AG04450 (cell line): ENCODE data around the gene PHF5A. TPM values are rescaled to one million over a fixed set of nuclear protein-coding genes. Genes with fewer than 3 reads are reported as not detected.
"Not testable (repeated sequence)": the region's sequence is repeated elsewhere in the genome, so short reads cannot be mapped to it uniquely, and the experiment has no call there.

Experiments
- CTCF ChIA-PET: fragments of 300-600, 350-600 bp; formaldehyde crosslinking; extraction: SDS; loops from one replicate; lab custom pipeline; 2022; ENCODE audit warnings: antibody characterized with exemption, inconsistent platforms; lab: Charles Lee
- POLR2A ChIA-PET: fragments of 350-600 bp; formaldehyde crosslinking; extraction: SDS; loops from one replicate; lab custom pipeline; 2021; ENCODE audit warnings: antibody characterized with exemption, inconsistent platforms; lab: Yijun Ruan, JAX
- DNase-seq: peaks from one replicate; pipeline ENCODE4 v3.0.0-alpha.2; 2011; ENCODE audit warnings: low read depth, low spot score
- H3K27ac ChIP-seq: one replicate; pipeline ENCODE4 v1.5.1; 2012; ENCODE audit warnings: low read depth, low read length, control low read depth
- H3K27me3 ChIP-seq: one replicate; pipeline ENCODE4 v1.6.0; 2012; ENCODE audit warnings: low read length; ENCODE audit not compliant: control insufficient read depth, insufficient read depth
- H3K4me3 ChIP-seq: 2 replicates; pipeline ENCODE4 v1.5.1; 2011; ENCODE audit warnings: mild to moderate bottlenecking, low read depth, low read length, control low read depth
- H3K9me3 ChIP-seq: 2 replicates; pipeline ENCODE4 v1.5.1; 2012; ENCODE audit warnings: low read length; ENCODE audit not compliant: control insufficient read depth, insufficient read depth
- polyA plus RNA-seq: library from polyadenylated mRNA; depleted of rRNA; stranded (reverse); fragments of >200 nt; gene quantifications from 2 replicates; pipeline ENCODE4 v1.2.3, GENCODE V29; 2011
- TF ChIP-seq, protein P1 (sequence below): IDR thresholded peaks from 2 replicates; pipeline ENCODE4 v1.5.1; 2011; ENCODE audit warnings: low read depth, low read length, control low read depth, inconsistent platforms

The PHF5A gene
- polyA plus RNA-seq, 1 experiment, result 53.8 TPM

DNA sequence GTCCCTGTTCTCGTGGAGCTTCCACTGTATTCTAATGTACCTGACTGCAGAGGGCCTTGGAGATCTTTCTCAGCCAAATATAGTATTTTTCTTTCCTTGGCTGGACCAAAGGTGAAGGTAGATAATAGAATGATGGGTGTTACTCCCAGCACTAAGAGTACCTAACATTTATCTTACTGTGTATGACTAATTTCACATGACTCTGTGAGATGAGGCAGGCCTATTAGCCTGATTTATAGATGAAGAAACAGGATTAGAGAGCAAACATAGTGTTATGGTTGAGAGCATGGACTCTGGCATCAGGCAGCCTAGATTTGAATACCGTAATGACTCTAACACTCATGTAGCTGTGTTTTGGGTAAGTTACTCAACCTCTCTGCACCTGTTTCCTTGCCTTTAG is 3.1 kb upstream of the PHF5A start:
- DNase-seq, result no peak
- H3K9me3 ChIP-seq, result no peaks in the 10 kb centered on the region; the same call in 1 of the 2 replicates
- ChIA-PET CTCF (no interaction called here), POLR2A (interaction anchor here (0.9 kb wide), 1 partner anchor 10 kb away, joined by 3 read pairs; no protein-coding TSS in a partner anchor)
- no peak overlapping the region for H3K27ac ChIP-seq
- no peak overlapping the region for H3K4me3 ChIP-seq
- H3K27me3 ChIP-seq, result no peaks in the 10 kb centered on the region
- TF ChIP-seq, protein P1, sequence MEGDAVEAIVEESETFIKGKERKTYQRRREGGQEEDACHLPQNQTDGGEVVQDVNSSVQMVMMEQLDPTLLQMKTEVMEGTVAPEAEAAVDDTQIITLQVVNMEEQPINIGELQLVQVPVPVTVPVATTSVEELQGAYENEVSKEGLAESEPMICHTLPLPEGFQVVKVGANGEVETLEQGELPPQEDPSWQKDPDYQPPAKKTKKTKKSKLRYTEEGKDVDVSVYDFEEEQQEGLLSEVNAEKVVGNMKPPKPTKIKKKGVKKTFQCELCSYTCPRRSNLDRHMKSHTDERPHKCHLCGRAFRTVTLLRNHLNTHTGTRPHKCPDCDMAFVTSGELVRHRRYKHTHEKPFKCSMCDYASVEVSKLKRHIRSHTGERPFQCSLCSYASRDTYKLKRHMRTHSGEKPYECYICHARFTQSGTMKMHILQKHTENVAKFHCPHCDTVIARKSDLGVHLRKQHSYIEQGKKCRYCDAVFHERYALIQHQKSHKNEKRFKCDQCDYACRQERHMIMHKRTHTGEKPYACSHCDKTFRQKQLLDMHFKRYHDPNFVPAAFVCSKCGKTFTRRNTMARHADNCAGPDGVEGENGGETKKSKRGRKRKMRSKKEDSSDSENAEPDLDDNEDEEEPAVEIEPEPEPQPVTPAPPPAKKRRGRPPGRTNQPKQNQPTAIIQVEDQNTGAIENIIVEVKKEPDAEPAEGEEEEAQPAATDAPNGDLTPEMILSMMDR, result no peak

DNA sequence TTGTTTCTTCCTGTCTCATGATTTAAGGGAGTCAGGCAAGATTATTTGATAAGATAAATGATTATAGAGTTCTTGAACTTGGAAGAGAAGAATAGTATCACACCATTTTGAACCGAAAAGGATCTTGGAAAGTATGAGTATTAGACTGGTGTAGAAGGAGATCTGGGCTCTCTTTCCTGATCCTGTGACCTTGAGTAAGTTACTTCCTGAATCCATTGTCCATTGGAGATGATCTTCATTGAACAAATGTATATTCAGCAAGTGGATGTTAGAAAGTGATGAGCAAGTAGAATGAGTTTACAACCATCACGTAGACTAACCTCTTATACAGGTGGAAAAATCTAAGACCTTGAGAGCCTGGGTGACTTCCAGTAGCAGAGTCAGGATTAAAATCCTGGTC is 2.4 kb upstream of the PHF5A start:
- H3K9me3 ChIP-seq, result no peaks in the 10 kb centered on the region; the same call in 1 of the 2 replicates
- ChIA-PET POLR2A (no interaction called here), CTCF (interaction anchor here (0.6 kb wide), 1 partner anchor 185 kb away, joined by 4 read pairs; the partner anchor contains the start of gene RANGAP1)
- TF ChIP-seq, protein P1, result no peak
- no peak for DNase-seq
- H3K27ac ChIP-seq, result no peak overlapping the region
- no peak overlapping the region for H3K4me3 ChIP-seq
- H3K27me3 ChIP-seq, result no peaks in the 10 kb centered on the region

DNA sequence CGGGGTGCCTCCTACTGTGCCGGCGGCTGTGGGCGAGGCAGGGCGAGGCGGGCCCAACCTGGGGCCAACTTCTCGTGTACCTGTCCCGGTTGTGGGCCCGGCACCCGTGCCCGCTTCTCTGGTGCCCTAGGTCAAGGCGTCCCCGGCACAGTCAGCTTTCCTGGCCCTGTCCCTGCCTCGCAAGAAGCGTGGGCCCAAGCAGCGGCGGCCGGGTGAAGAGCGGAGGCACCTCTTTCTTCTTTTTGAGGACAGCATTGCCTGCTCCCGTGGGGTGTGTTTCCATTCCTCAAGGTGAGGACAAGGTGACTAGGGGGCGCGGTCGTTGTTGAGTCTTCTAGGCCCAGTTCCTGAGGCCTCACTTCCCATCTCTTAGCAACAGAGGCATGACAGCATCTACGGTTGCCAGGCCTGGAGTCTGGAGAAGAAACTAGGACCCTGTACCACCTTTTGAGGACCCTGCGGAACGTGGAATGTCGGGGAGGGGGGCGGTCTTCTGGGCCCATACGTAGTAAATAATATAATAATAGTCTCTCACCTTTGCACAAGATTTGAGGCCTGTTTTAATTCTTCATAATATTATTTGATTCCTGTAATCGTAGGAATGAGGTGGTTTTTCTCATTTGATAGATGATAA is 843 bp upstream of the PHF5A start:
- TF ChIP-seq, protein P1, result no peak
- ChIA-PET CTCF (interaction anchor here (0.6 to 3.0 kb wide), 3 partner anchors 27 to 67 kb away, joined by 3 to 15 read pairs (median 3); no protein-coding TSS in a partner anchor), POLR2A (interaction anchor here (0.5 to 2.6 kb wide), 11 partner anchors 10 to 183 kb away, joined by 3 to 24 read pairs (median 7); partner anchors contain the start of genes DESI1, PMM1, RANGAP1 and TEF)
- Histone ChIP-seq H3K27me3 (no peaks in the 10 kb centered on the region), H3K4me3 (peak overlapping the region; percentile 98), H3K9me3 (no peaks in the 10 kb centered on the region; the same call in 1 of the 2 replicates), H3K27ac (peak overlapping the region; percentile 86)
- DNase-seq, result no peak

DNA sequence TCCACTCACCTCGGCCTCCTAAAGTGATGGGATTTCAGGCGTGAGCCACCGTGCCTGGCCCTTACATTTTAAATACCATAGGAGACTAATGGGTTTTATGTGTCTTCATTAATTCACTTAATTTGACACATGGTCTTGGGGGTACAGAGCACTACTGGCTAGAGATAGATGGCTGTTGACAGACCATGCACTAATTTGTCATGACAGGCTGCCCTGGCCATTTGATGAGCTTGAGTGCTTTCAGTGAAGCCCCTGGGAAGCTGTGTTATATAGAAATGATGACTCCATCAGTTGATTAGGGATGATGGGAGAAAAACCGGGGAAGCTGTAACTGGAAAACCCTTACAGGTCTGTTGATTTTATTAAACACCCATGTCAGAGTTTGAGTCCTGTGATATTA is 6.6 kb downstream of the PHF5A start:
- Histone ChIP-seq H3K4me3 (no peak overlapping the region), H3K27me3 (no peaks in the 10 kb centered on the region), H3K27ac (no peak overlapping the region), H3K9me3 (no peaks in the 10 kb centered on the region)
- TF ChIP-seq, protein P1, result no peak
- POLR2A ChIA-PET, result interaction anchor here (2.0 kb wide), 1 partner anchor 15 kb away, joined by 9 read pairs; the partner anchor contains the start of gene TOB2
- DNase-seq, result no peak
- CTCF ChIA-PET, result interaction anchor here (0.7 kb wide), 1 partner anchor 18 kb away, joined by 4 read pairs; no protein-coding TSS in a partner anchor

DNA sequence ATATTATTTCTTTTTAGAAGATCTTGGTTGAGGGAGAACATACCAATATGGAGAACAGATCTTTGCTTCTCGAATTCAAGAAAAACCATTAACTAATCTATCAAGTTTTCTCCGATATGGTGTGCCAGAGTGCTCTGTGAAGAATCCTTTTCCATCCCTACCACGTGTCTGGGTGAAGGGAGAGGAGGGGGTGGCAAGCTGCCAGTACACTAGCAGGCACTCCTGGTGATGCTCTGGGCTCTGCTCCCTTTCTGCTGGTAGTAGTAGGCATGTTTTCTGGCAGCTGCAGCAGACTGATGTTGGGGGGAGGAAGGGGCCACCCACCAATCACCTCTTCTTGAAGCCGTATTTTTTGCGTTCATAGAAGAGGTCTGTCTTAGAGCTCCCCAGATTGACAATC is 8.4 kb downstream of the PHF5A start:
- H3K27me3 ChIP-seq, H3K4me3 ChIP-seq, H3K27ac ChIP-seq, CTCF ChIA-PET, H3K9me3 ChIP-seq, DNase-seq: not testable (repeated sequence)
- POLR2A ChIA-PET, result interaction anchor here (0.9 kb wide), 1 partner anchor 9 kb away, joined by 3 read pairs; the partner anchor contains the start of genes ACO2 and PHF5A
